HL-60 (cell line): Measurements from ENCODE around the gene LRMDA.

Experiments used
- TF ChIP-seq, protein P1 (sequence below): IDR thresholded peaks from one replicate; pipeline ENCODE4 v1.5.1; 2011; ENCODE audit warnings: low read length, control low read depth, inconsistent platforms; ENCODE audit not compliant: insufficient read depth
- TF ChIP-seq, protein P2 (sequence below): IDR thresholded peaks from 2 replicates; pipeline ENCODE4 v1.6.1; 2012; ENCODE audit warnings: low read depth; ENCODE audit not compliant: insufficient replicate concordance

DNA sequence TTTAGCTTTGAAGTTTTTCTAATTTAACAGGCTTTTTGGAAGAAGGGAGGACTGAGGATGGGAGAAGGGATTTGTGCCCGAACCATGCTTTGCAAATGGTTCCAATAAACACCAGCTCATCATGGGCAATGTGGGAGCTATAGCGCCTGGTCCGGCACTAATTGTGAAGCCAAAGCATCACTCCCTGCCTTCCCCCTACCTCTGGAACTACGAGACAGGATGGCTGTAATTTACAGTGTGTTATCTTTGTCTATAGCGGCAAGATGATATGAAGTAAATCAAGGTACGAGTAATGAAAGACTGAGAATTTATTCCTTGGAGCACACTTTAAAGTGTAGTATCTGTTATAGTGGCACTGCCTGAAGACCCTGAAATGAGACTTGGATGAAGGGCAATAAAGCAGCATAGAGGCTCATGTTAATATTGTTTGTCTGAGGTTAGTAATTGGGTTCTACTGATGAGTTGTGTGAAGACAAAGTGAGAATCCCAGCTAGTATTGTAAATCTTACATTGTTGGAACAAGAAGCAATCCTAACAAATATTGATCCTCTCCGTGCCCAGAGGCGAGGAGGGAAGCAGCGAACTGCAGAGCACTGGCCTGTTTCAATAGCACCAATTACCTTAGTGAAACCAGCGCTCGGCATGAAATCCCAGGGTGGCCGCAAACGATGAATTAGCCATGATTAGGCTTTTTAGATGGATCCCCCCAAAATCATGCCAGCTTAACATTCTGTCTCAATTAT is 507.1 kb downstream of the LRMDA start:
- TF ChIP-seq, protein P1, sequence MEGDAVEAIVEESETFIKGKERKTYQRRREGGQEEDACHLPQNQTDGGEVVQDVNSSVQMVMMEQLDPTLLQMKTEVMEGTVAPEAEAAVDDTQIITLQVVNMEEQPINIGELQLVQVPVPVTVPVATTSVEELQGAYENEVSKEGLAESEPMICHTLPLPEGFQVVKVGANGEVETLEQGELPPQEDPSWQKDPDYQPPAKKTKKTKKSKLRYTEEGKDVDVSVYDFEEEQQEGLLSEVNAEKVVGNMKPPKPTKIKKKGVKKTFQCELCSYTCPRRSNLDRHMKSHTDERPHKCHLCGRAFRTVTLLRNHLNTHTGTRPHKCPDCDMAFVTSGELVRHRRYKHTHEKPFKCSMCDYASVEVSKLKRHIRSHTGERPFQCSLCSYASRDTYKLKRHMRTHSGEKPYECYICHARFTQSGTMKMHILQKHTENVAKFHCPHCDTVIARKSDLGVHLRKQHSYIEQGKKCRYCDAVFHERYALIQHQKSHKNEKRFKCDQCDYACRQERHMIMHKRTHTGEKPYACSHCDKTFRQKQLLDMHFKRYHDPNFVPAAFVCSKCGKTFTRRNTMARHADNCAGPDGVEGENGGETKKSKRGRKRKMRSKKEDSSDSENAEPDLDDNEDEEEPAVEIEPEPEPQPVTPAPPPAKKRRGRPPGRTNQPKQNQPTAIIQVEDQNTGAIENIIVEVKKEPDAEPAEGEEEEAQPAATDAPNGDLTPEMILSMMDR, result no peak
- TF ChIP-seq, protein P2, sequence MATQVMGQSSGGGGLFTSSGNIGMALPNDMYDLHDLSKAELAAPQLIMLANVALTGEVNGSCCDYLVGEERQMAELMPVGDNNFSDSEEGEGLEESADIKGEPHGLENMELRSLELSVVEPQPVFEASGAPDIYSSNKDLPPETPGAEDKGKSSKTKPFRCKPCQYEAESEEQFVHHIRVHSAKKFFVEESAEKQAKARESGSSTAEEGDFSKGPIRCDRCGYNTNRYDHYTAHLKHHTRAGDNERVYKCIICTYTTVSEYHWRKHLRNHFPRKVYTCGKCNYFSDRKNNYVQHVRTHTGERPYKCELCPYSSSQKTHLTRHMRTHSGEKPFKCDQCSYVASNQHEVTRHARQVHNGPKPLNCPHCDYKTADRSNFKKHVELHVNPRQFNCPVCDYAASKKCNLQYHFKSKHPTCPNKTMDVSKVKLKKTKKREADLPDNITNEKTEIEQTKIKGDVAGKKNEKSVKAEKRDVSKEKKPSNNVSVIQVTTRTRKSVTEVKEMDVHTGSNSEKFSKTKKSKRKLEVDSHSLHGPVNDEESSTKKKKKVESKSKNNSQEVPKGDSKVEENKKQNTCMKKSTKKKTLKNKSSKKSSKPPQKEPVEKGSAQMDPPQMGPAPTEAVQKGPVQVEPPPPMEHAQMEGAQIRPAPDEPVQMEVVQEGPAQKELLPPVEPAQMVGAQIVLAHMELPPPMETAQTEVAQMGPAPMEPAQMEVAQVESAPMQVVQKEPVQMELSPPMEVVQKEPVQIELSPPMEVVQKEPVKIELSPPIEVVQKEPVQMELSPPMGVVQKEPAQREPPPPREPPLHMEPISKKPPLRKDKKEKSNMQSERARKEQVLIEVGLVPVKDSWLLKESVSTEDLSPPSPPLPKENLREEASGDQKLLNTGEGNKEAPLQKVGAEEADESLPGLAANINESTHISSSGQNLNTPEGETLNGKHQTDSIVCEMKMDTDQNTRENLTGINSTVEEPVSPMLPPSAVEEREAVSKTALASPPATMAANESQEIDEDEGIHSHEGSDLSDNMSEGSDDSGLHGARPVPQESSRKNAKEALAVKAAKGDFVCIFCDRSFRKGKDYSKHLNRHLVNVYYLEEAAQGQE, result no peak
